Measurements from ENCODE around the gene CPAMD8. TPM values are rescaled to one million over a fixed set of nuclear protein-coding genes. Genes with fewer than 3 reads are reported as not detected.
A peak's percentile ranks its signal among the peaks of the same experiment; 100 is the strongest.
"Not testable (repeated sequence)": the region's sequence is repeated elsewhere in the genome, so short reads cannot be mapped to it uniquely, and the experiment has no call there.

The CPAMD8 gene
- total and polyA plus RNA-seq, 7 donors: 0.60 to 14.4 (median 2.4) TPM

DNA sequence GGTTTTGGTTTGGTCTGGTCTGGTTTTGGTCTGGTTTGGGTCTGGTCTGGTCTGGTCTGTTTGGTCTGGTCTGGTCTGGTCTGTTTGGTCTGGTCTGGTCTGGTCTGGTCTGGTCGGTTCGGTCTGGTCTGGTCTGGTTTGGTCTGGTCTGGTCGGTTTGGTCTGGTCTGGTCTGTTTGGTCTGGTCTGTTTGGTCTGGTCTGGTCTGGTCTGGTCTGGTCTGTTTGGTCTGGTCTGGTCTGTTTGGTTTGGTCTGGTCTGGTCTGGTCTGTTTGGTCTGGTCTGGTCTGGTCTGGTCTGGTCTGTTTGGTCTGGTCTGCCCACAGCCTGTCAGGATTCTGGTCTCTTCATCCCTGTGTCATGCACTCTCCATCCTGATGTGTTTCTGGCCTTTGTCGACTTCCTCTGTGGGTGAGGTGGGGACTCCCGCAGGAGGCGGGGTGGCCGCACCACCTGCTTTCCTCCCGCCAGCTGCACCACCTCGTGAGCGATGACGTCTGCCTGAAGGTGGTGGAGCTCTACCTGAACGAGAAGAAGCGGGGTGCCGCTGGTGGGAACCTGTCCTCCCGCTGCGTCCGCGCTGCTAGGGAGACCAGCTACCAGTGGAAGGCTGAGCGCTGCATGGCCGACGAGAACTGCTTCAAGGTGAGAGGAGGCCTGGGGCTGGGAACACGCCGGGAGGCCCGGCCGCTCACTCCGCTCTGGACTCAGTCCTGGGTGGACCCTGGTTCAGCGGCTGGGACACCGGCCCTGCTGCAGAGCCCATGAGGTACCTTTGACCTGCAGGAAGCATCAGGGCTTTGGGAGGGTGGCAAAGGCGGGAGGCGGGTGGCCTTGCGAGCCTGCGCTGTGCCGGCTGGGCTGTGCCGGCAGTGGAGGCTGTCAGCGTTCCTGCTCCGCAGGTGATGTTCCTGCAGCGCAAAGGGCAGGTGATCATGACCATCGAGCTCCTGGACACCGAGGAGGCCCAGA, 150.7 kb downstream of the CPAMD8 start:
- no peak overlapping the region for H3K27ac ChIP-seq
- no peaks in the 10 kb centered on the region for H3K9me3 ChIP-seq
- peaks cover 32 to 79% (median 68%) of the 10 kb centered on the region in 4 donors for H3K36me3 ChIP-seq
- H3K27me3 ChIP-seq: no peaks in the 10 kb centered on the region
- intact Hi-C loops (cut with DNase I): no loop called here
- WGBS, 2 donors: 94 to 97% methylated on average over 39 of the region's 39 CpGs
- H3K4me1 ChIP-seq: no peaks in the 10 kb centered on the region
- no peak overlapping the region for H3K4me3 ChIP-seq
- TF ChIP-seq, protein P1, sequence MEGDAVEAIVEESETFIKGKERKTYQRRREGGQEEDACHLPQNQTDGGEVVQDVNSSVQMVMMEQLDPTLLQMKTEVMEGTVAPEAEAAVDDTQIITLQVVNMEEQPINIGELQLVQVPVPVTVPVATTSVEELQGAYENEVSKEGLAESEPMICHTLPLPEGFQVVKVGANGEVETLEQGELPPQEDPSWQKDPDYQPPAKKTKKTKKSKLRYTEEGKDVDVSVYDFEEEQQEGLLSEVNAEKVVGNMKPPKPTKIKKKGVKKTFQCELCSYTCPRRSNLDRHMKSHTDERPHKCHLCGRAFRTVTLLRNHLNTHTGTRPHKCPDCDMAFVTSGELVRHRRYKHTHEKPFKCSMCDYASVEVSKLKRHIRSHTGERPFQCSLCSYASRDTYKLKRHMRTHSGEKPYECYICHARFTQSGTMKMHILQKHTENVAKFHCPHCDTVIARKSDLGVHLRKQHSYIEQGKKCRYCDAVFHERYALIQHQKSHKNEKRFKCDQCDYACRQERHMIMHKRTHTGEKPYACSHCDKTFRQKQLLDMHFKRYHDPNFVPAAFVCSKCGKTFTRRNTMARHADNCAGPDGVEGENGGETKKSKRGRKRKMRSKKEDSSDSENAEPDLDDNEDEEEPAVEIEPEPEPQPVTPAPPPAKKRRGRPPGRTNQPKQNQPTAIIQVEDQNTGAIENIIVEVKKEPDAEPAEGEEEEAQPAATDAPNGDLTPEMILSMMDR (IDR thresholded peaks at IDR 0.05): no peak
- no peak for DNase-seq

DNA sequence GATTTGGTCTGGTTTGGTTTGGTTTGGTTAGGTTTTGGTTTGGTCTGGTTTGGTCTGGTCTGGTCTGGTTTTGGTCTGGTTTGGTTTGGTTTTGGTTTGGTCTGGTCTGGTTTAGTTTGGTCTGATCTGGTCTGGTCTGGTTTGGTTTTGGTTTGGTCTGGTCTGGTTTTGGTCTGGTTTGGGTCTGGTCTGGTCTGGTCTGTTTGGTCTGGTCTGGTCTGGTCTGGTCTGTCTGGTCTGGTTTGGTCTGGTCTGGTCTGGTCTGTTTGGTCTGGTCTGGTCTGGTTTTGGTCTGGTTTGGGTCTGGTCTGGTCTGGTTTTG, 151.7 kb downstream of the CPAMD8 start:
- H3K4me1 ChIP-seq; H3K9me3 ChIP-seq; DNase-seq; intact Hi-C loops (cut with DNase I); H3K4me3 ChIP-seq; H3K27ac ChIP-seq; H3K27me3 ChIP-seq: not testable (repeated sequence)
- H3K36me3 ChIP-seq: peaks cover 33 to 82% (median 71%) of the 10 kb centered on the region in 4 donors

DNA sequence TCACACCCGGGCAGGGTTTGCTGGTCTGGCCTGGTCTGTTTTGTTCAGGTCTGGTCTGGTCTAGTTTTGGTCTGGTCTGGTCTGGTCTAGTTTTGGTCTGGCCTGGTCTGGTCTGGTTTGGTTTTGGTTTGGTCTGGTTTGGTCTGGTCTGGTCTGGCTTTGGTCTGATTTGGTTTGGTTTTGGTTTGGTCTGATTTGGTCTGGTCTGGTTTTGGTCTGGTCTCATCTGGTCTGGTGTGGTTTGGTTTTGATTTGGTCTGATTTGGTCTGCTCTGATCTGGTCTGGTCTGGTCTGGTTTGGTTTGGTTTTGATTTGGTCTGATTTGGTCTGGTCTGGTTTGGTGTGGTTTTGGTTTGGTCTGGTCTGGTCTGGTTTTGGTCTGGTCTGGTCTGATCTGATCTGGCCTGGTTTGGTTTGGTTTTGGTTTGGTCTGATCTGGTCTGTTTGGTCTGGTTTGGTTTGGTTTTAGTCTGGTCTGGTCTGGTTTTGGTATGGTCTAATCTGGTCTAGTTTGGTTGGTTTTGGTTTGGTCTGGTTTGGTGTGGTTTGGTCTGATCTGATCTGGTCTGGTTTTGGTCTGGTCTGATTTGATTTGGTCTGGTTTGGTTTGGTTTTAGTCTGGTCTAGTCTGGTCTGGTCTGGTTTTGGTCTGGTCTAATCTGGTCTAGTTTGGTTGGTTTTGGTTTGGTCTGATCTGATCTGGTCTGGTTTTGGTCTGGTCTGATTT, 152.2 kb downstream of the CPAMD8 start:
- no peak for DNase-seq
- TF ChIP-seq EP300 (IDR thresholded peaks at IDR 0.05) (no peak), POLR2AphosphoS5 (IDR thresholded peaks at IDR 0.05) (no peak), POLR2A (IDR thresholded peaks at IDR 0.05) (no peak)
- TF ChIP-seq, protein P1 (IDR thresholded peaks at IDR 0.05): no peak
- Histone ChIP-seq H3K27ac (no peak overlapping the region), H3K27me3 (no peaks in the 10 kb centered on the region), H3K9me3 (no peaks in the 10 kb centered on the region), H3K36me3 (peaks cover 39 to 82% (median 71%) of the 10 kb centered on the region in 4 donors), H3K4me3 (no peak overlapping the region), H3K4me1 (no peaks in the 10 kb centered on the region)
- WGBS, 2 donors: 93 to 97% methylated on average over 1 of the region's 1 CpG
- intact Hi-C loops (cut with DNase I): no loop called here

DNA sequence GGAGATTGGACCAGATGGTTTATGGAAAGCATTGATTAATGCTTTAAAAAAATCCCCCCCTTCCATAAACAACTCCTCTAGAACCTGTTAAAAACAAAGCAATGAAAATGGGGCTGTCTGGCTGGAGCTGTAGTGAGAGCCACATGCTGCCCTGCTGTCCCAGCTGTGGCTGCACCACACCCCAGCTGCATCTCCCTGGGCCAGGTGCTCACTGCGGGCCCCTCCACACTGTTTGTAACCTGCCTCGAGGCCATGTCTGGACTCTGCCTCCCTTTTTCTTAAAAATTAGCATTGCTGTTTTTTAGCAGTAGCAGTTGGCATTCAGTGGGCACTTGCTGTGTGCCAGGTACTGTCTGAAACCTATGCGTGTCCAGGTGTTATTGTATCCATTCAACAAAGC, 153.0 kb downstream of the CPAMD8 start:
- Histone ChIP-seq H3K27me3 (no peaks in the 10 kb centered on the region), H3K27ac (no peak overlapping the region), H3K4me1 (no peaks in the 10 kb centered on the region), H3K36me3 (peaks cover 37 to 82% (median 70%) of the 10 kb centered on the region in 4 donors), H3K4me3 (no peak overlapping the region), H3K9me3 (no peaks in the 10 kb centered on the region)
- DNase-seq: no peak
- WGBS, 2 donors: 91% methylated on average over 3 of the region's 3 CpGs
- intact Hi-C loops (cut with DNase I): no loop called here
- TF ChIP-seq, protein P1 (IDR thresholded peaks at IDR 0.05): no peak
- TF ChIP-seq POLR2A (IDR thresholded peaks at IDR 0.05) (no peak), POLR2AphosphoS5 (IDR thresholded peaks at IDR 0.05) (no peak), EP300 (IDR thresholded peaks at IDR 0.05) (no peak)

DNA sequence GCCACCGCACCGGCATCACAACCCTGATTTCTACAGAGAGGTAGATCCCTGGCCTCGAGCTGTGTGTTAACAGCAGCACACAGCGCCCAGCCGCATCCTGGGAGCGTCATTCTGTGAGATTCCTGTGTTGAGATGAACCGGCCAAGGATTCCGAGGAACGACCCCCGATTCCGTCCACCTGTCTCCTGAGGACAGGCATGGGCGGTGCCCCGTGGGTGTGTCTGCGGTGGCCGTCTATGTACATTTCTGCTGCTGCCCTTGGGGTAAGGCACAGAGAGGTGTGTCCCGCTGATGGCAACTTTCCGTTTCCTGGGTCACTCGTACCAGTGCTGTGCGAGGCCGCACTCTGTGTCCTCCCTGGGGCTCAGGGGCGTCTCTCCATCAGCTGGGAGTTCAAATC, 153.9 kb downstream of the CPAMD8 start:
- TF ChIP-seq POLR2A (IDR thresholded peaks at IDR 0.05): no peak
- Histone ChIP-seq H3K36me3 (peaks cover 32 to 82% (median 68%) of the 10 kb centered on the region in 4 donors), H3K4me1 (no peaks in the 10 kb centered on the region), H3K27ac (peak overlapping the region in 2 of 4 donors; percentile 7 to 41), H3K4me3 (no peak overlapping the region), H3K9me3 (no peaks in the 10 kb centered on the region), H3K27me3 (no peaks in the 10 kb centered on the region)
- 92 to 95% methylated on average over 21 of the region's 21 CpGs for WGBS, 2 donors
- no peak for DNase-seq
- intact Hi-C loops (cut with DNase I): no loop called here
